ENCODE results near the gene ATP6V0A4.
A peak's percentile ranks its signal among the peaks of the same experiment; 100 is the strongest.

The ATP6V0A4 gene

GRCh38 chr7:138665249-138665648 lies 132.7 kb downstream of the ATP6V0A4 start:
- DNase-seq (ENCODE audit: low read depth) = no peak
- H3K4me3 ChIP-seq (replicated peaks; ENCODE audit: low read depth, low read length) = no peak overlapping the region
- no peak for TF ChIP-seq CTCF (IDR thresholded peaks at IDR 0.05; ENCODE audit: low read length, missing control alignments)

DNA sequence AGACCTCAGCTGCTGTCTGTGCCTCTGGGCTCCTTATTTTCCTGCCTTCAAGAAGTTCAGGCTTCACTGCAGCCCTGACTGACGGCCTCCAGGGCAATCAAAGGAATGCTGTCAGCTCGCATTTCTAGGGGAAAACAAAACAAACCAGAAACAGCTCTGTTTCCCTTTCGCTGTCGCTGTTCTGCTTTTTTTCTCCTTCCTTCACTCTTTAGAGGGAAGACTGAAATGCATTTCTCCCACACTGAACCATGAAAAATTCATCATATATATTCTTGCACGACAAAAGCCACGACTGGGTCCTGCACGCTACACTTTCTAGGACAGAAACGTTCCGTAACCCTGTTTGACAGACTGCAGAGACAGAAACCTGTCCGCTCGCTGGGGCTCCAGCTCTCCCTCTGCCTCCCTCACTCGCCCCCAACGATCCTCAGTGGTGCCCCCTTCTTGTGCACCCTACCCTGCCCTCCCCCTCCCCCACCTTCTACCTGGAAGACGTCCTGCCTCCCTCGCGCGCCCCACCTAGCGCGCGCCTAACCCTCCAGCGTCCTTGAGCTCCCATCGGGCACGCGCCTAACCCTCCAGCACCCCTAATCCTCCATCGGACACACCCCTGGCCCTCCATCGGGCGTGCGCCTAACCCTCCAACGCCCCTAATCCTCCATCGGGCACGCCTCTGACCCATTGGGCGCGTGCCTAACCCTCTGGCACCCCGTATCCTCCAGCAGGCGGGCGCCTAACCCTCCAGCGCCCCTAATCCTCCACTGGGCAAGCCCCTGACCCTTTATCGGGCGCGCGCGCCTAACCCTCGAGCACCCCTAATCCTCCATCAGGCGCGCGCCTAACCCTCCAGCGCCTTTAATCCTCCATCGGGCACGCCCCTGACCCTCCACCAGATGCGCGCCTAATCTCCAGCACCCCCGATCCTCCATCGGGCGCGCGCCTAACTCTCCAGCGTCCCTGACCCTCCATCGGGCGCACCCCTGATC lies 134.0 kb downstream of the ATP6V0A4 start:
- H3K4me3 ChIP-seq (replicated peaks; ENCODE audit: low read depth, low read length) = peak overlapping the region; percentile 44
- TF ChIP-seq CTCF (IDR thresholded peaks at IDR 0.05; ENCODE audit: low read length, missing control alignments) = no peak
- peak; percentile 12 for DNase-seq (ENCODE audit: low read depth)

- TF ChIP-seq CTCF (IDR thresholded peaks at IDR 0.05; ENCODE audit: low read length, missing control alignments) = no peak
Observed at GRCh38 chr7:138662991-138663320, 135.0 kb downstream of the ATP6V0A4 start.

GRCh38 chr7:138662076-138662990 lies 135.7 kb downstream of the ATP6V0A4 start:
- no peak for DNase-seq (ENCODE audit: low read depth)
- no peak for TF ChIP-seq CTCF (IDR thresholded peaks at IDR 0.05; ENCODE audit: low read length, missing control alignments)
- H3K4me3 ChIP-seq (replicated peaks; ENCODE audit: low read depth, low read length) = no peak overlapping the region

More at GRCh38 chr7:138662991-138663320, 135.0 kb downstream of the ATP6V0A4 start:
- no peak overlapping the region for H3K4me3 ChIP-seq (replicated peaks; ENCODE audit: low read depth, low read length)
- DNase-seq (ENCODE audit: low read depth) = no peak

GRCh38 chr7:138661069-138661635 lies 136.8 kb downstream of the ATP6V0A4 start:
- no peak for TF ChIP-seq CTCF (IDR thresholded peaks at IDR 0.05; ENCODE audit: low read length, missing control alignments)
- H3K4me3 ChIP-seq (replicated peaks; ENCODE audit: low read depth, low read length) = no peak overlapping the region
- DNase-seq (ENCODE audit: low read depth) = no peak

DNA sequence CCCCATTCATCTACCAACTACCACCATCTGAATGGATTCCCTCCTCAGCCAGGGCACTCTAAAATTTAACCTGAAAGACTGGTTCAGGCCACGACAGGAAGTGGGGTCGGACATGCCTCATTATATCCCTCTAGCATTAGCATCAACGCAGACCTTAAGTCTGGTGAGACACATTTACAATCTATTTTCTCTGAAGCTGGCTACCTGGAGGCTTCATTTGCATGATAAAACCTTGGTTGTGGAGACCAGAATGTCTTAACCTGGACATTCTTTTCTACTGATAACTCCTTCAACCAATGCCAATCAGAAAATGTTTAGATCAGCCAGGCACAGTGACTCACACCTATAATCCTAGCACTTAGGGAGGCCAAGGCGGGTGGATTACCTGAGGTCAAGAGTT lies 139.1 kb downstream of the ATP6V0A4 start:
- no peak for DNase-seq (ENCODE audit: low read depth)
- H3K4me3 ChIP-seq (replicated peaks; ENCODE audit: low read depth, low read length) = no peak overlapping the region
- no peak for TF ChIP-seq CTCF (IDR thresholded peaks at IDR 0.05; ENCODE audit: low read length, missing control alignments)

Measured in fibroblast of pulmonary artery (primary cell).